Activated CD8-positive, alpha-beta memory T cell treated with anti-CD3 and anti-CD28 coated beads, Interleukin-2, amount 50 U/mL, for 1 hour (primary cell): ENCODE measurements around the gene SLC35E3.
"Not testable (repeated sequence)": the region's sequence is repeated elsewhere in the genome, so short reads cannot be mapped to it uniquely, and the experiment has no call there.

Source experiments
- DNase-seq: peaks from one replicate; pipeline ENCODE4 v3.0.0-alpha.2; 2020; ENCODE audit errors: extremely low read depth

Gene SLC35E3

DNA sequence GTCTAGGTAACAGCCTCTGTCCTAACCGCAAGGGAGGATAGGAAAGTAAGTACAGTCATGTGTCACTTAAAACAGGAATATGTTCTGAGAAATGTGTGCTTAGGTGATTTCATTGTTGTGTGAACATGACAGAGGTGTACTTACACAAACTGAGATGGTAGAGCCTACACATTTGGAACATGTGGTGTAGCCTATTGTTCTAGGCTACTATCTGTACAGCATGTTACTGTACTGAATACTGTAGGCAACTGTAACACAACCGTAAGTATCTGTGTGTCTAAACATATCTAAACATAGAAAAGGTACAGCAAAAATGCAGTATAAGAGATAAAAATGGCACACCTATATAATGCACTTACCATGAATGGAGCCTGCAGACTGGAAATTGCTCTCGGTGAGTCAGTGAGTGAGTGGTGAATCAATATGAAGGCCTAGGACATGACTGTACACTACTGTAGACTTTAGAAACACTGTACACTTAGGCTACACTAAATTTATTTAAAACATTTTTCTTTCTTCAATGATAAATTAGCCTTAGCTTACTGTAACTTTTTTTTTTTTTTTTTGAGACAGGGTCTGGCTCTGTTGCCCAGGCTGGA lies 48.8 kb downstream of the SLC35E3 start:
- no peak for DNase-seq

DNA sequence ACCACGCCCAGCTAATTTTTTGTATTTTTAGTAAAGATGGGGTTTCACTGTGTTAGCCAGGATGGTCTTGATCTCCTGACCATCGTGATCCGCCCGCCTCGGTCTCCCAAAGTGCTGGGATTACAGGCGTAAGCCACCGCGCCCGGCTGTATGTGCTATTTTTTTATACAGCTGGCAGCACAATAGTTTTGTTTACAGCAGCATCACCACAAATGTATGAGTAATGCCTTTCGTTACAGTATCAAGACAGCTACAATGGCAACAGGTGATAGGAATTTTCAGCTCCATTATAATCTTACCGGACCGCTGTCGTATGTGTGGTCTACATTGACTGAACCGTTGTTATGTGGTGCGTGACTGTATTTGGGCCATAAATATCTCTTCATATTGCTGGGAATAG lies 50.4 kb downstream of the SLC35E3 start:
- DNase-seq: no peak

DNA sequence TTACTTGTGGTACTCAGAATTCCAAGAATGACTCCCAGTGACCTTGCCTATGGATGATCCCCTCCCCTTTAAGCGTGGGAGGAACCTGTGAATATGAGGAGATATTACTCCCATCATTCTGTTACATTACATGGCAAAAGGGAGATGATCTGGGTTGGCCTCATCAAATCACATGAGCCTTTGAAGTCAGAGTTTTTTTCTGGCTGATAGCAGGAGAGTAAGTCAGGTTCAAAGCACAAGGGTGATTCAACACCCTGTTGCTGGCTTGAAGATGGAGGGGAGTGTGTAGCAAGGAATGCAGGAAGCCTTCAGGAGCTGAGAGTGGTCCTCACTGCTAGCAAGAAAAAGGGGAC lies 52.9 kb downstream of the SLC35E3 start:
- DNase-seq: no peak

DNA sequence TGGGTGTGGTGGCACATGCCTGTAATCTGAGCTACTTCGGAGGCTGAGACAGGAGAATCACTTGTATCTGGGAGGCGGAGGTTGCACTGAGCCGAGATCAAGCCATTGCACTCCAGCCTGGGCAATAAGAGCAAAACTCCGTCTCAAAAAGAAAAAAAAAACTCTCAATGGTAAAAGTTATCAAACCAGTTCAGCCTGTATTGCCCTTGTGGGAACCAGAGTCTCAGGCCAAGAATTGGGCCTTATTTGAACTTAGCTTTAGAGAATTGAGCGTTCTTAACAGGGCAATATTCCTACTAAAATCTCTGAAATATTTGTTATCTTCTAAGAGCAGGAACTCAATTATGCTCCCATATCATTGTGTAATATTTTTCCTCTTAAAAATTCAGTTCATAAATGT lies 54.3 kb downstream of the SLC35E3 start:
- no peak for DNase-seq

DNA sequence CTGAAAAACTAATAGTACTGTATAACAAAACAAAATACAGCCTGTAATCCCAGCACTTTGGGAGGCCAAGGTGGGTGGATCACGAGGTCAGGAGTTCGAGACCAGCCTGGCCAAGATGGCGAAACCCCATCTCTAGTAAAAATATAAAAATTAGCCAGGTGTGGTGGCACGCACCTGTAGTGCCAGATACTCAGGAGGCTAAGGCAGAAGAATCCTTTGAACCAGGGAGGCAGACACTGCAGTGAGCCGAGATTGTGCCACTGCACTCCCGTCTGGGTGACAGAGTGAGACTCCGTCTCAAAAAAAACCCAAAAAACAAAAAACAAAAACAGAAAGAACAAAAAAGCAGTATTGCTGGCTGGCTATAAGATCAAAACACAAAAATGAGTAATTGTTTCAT lies 55.1 kb downstream of the SLC35E3 start:
- not testable (repeated sequence) for DNase-seq

DNA sequence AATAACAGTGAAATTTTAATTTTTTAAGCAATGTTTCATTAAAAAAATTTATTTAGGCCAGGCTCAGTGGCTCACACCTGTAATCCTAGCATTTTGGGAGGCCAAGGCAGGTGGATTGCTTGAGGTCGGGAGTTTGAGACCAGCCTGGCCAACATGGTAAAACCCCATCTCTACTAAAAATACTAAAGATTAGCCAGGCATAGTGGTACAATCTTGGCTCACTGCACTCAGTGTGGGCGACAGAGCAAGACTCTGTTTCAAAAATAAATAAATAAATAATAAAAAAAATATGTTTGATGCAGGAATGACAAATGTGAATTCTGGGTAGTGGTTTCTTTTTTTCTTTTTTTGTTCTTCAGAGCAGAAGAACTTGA lies 56.4 kb downstream of the SLC35E3 start:
- DNase-seq: not testable (repeated sequence)

DNA sequence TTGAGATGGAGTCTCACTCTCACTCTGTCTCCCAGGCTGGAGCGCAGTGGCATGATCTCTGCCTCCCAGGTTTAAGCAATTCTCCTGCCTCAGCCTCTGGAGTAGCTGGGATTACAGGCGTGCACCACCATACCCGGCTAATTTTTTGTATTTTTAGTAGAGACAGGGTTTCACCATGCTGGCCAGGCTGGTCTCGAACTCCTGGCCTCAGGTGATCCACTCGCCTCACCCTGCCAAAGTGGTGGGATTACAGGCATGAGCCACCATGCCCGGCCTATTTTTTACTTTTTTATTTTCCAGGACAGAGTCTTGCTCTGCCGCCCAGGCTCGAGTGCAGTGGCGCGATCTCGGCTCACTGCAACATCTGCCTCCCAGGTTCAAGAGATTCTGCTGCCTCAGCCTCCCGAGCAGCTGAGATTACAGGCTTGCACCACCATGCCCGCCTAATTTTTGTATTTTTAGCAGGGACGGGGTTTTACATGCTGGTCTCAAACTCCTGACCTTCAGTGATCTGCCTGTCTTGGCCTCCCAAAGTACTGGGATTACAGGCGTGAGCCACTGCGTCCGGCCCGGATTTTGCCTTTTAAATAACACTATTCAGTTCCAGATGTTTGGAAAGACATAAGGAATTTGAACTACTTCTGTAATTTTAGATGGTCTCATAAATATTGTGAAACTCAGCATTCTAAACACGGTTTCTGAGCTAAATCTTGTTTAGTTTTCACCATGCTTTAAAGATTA lies 57.1 kb downstream of the SLC35E3 start:
- not testable (repeated sequence) for DNase-seq

DNA sequence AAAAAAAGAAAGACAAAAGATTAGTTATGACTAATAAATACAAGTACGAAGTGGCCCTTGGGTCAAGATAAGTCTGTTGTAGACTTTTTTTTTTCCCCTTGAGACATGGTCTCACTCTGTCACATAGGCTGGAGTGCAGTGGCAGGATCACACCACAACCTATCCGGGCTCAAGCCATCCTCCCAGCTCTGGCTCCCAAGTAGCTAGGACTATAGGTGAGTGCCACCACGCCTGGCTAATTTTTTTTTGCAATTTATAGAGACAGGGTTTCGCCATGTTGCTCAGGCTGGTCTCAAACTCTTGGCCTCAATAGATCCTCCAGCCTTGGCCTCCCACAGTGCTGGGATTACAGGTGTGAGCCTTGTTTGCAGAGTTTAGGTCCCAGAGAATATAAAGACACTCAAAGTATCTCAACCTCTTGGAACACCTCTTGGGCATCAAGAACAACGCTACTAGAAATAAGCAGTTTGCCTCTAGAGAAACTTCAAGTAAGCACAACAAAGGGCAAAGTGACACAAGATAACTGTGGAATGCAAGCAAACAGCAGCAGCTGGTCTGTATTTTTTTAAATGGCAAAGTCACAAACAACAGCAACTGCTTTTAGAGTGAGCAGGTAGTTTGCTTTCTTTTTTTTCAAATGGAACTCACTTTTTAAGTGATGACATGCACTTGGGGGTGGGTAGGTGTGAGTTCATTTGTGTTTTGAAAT lies 58.1 kb downstream of the SLC35E3 start:
- DNase-seq: no peak

DNA sequence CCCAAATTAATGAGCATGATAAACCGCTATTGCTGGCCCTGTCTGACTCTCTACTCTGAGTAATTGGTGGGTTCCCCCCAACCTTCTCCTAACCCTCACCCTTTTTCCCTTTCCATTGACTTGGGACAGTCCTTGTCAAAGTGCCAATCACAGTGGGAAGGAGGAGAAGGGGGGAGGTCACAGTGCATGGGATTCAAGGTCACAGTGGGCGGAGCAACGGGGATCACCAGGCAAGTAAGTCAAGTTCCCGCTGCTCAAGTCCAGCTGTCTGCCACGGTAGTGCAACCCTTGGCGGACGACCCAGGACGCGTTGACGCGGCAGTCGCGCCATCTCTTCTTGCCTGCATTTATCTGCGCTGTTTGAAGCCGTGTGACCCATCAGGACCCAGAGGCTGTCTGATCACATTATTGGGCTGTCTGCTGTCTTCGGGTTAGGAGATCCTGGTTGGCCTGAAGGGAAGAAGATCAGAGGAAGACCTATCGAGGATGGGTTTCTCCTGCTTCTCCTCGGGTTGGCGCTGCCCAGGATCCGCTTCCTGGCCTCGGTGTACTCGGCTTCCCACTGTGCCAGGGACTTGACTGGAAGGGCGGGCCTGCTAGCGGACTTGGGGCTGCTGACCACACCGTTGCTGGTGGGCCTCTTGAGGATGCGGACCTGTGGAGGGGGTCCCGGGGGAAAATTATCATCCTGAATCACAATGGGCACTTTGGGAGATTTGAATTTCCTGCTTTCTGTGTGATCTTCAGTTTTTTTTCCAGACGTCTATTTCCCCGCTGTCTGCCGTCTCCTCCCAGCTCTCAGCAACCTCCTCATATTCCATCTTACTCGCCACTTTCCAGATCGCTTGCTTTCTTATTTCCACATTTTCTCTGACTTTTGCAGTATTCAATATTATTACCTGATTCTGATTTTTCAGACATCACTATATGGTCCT lies 58.9 kb downstream of the SLC35E3 start:
- no peak for DNase-seq

DNA sequence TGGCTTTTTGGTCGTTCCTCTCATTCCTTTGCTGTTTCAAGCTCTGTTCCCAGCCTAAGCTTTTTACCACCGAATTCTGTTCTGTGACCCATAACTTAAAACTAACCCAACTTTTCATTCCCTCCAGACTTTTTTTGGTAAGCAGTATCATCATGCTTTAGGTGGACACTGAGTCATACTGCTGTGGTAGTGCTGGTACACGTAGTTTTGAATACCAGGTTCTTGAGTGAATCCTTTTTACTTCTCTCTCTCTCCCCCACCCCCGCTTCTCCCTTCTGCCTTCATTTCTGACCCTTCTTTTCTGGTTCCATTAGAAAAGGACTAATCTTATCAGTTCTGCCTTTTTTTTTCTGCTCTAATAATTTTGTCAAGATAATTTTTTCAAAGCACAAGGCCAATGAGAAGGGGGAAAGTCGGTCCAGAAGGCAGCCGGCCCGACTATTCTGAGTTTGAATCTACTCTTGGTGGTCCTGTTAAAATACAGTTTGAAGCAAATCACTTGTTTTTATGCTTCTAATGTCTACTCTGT lies 59.7 kb downstream of the SLC35E3 start:
- DNase-seq: no peak

DNA sequence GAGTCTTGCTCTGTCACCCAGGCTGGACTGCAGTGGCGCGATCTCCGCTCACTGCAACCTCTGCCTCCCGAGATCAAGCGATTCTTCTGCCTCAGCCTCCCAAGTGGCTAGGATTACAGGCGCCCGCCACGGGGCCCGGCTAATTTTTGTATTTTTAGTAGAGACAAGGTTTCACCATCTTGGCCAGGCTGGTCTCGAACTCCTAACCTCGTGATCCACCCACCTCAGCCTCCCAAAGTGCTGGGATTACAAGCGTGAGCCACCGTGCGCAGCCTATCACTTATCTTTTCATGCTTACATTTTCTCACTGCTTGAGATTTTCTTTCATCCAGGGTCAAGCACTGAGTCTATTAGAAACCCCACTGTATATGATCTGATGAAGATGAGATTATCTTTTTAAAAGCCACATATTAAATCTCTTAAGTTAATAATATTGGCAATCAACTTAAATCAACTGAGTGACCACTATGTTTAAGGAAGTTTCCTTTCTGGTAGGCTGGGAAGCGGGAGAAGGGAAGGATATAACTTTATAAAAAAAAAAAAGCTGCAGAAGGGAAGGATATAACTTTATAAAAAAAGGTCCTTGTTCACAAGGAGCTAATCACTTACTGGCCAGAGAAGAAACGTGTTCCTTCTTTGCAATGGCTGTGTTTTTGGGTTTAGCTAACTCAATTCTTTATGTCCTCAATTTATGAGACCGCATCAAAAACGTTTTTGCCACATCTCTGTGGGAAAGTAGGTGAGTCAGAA lies 60.7 kb downstream of the SLC35E3 start:
- DNase-seq: no peak

DNA sequence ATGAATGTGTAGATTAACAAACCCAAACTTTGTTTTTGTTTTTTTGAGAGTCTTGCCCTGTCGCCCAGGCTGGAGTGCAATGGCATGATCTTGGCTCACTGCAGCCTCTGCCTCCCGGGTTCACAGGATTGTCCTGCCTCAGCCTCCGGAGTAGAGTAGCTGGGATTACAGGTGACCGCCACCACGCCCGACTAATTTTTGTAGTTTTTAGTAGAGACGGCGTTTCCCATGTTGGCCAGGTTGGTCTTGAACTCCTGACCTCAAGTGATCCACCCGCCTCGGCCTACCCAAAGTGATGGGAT lies 61.2 kb downstream of the SLC35E3 start:
- not testable (repeated sequence) for DNase-seq

DNA sequence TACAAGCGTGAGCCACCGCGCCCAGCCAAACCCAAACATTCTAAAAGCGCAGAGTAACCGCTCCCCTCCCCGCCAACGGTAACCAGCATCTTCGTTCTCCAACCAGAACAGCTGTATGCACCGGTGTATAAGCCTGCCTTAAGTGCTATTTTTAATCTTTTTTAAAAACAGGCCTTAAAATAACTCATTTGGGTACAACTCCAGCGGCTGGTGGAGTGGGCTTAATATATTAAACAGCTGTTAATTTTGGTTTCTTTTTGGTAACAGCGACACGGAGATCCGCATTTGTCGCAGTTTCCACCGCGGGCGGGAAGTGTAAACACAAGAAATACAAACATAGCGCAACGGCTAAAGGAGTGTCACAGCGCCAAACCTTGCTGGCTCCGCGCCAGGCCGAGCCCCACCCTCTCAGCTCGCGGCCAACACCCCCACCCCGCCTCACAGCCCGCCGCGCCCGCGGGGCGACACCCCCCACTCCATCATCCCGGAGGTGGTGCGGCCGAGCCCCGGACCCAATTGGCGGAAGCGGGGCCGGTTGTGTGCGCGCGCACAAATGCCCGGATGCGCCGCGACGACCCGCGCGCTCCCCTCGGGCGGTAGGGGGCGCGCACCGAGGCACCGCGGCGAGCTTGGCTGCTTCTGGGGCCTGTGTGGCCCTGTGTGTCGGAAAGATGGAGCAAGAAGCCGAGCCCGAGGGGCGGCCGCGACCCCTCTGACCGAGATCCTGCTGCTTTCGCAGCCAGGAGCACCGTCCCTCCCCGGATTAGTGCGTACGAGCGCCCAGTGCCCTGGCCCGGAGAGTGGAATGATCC lies 61.8 kb downstream of the SLC35E3 start, which contains the start of gene MDM2:
TSS of gene MDM2 (plus strand) at position 602 of the 812 bp plus-strand sequence. CDS start 301 bp downstream, outside the sequence.
- DNase-seq: peak; percentile 88

DNA sequence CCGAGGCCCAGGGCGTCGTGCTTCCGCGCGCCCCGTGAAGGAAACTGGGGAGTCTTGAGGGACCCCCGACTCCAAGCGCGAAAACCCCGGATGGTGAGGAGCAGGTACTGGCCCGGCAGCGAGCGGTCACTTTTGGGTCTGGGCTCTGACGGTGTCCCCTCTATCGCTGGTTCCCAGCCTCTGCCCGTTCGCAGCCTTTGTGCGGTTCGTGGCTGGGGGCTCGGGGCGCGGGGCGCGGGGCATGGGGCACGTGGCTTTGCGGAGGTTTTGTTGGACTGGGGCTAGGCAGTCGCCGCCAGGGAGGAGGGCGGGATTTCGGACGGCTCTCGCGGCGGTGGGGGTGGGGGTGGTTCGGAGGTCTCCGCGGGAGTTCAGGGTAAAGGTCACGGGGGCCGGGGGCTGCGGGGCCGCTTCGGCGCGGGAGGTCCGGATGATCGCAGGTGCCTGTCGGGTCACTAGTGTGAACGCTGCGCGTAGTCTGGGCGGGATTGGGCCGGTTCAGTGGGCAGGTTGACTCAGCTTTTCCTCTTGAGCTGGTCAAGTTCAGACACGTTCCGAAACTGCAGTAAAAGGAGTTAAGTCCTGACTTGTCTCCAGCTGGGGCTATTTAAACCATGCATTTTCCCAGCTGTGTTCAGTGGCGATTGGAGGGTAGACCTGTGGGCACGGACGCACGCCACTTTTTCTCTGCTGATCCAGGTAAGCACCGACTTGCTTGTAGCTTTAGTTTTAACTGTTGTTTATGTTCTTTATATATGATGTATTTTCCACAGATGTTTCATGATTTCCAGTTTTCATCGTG lies 62.6 kb downstream of the SLC35E3 start:
- DNase-seq: peak; percentile 12

DNA sequence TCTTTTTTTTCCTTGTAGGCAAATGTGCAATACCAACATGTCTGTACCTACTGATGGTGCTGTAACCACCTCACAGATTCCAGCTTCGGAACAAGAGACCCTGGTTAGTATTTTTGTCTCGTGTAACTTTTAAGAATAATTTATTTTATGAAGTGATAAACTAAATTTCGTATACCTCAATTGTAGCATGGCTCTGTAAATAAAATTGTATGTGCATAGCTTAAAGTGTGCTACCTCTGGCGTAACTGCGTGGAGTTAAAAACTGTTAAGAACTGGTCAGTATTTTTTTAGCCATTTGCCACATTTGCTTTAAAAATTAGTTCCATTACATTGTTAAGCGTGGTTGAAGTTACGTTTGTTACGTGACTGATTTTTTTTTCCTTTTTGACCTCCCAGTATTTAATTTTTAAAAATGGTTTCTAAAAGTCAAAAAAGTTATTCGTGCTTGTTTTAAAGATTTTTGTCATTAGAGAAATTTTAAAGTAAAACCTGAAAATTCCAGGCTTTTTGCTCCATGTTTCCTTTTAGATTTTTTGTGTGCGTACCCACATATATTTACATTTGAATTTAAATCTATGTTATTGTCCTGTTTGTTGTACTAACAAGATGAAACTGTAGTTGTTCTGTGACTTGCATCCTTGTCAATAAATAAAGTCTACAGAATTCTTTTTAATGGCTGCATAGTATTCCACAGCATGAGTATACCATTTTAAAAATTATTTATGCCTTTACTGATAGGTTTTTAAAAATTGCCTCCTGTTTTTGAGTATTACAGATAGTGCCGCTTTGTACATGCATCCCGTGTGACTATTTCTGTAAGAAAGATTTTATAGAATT lies 63.4 kb downstream of the SLC35E3 start:
- DNase-seq: no peak

DNA sequence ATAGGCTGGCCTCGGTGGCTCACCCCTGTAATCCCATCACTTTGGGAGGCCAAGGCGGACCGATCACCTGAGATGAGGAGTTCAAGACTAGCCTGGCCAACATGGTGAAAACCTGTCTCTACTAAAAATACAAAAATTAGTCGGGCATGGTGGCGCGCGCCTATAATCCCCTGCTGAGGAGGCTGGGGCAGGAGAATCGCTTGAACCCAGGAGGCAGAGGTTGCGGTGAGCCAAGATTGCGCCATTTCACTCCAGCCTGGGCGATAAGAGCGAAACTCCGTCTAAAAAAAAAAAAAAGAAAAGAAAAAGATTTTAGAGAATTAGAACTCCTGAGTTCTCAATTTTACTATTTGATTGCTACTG lies 64.0 kb downstream of the SLC35E3 start:
- DNase-seq: not testable (repeated sequence)

DNA sequence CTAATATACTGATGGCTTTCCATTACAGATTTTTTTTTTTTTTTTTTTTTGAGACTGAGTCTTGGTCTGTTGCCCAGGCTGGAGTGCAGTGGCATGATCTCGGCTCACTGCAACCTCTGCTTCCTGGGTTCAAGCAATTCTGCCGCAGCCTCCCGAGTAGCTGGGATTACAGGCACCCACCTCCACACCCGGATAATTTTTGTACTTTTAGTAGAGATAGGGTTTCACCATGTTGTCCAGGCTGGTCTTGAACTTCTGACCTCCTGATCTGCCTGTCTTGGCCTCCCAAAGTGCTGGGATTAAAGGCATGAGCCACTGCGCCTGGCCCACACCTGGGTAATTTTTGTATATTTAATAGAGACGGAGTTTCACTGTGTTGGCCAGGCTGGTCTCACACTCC lies 65.6 kb downstream of the SLC35E3 start:
- DNase-seq: not testable (repeated sequence)

DNA sequence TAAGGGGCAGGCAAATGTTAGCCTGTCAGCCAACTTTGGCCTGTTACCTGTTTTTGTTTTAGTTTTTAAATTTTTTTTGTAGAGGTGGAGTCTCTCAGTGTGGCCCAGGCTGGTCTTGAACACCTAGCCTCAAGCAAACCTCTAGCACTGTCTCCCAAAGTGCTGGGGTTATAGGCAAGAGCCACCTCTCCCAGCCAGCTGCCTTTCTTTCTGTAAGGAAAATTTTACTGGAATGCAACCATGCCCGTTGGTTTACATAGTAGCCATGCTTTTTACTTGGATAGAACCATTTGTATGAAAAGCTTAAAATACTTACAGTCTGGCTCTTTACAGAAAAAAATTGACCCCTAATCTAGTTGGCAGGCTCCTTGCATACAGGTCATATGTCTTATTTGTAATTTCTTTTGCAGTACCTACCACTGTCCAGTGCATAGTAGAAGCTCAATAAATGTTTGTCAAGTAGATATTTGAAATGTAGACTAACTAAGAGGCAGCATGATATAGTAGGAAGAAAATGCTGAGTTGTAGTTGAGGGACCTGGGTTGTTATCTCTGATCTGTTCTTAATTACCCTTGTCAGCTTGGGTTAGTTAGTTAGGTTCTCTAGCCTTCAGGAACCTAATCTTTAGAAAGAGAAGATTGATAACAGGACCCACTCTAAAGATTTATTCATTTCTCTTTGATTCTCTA lies 66.7 kb downstream of the SLC35E3 start:
- DNase-seq: no peak
